ENCODE results near the gene NSDHL. TPM values are rescaled to one million over a fixed set of nuclear protein-coding genes. Genes with fewer than 3 reads are reported as not detected.

Gene NSDHL
- total RNA-seq, 1 donor from 2014 or later = 29.0 TPM

- H3K9me3 Mint-ChIP-seq (ENCODE audit: low read depth) = peaks cover 13% of the 10 kb centered on the region
- peak; percentile 62 for DNase-seq (ENCODE audit: low spot score, unreplicated experiment)
These were observed 66.6 kb downstream of the NSDHL start, which contains the start of gene ZNF185 for GRCh38 chrX:152897222-152898131. TSS of gene ZNF185 (plus strand) at chrX:152898067. CDS start at chrX:152914490, 16,423 bp downstream.

GRCh38 chrX:152898442-152898841, 67.6 kb downstream of the NSDHL start:
- H3K9me3 Mint-ChIP-seq (ENCODE audit: low read depth) = peaks cover 13% of the 10 kb centered on the region
- H3K27ac Mint-ChIP-seq = no peak overlapping the region
- no peak for DNase-seq (ENCODE audit: low spot score, unreplicated experiment)
- peaks cover 3% of the 10 kb centered on the region for H3K4me1 Mint-ChIP-seq (ENCODE audit: low read depth)
- peak overlapping the region; percentile 50 for H3K4me3 Mint-ChIP-seq (ENCODE audit: low read depth)
- no peaks in the 10 kb centered on the region for H3K36me3 Mint-ChIP-seq (ENCODE audit: insufficient read depth)
- peaks cover 21% of the 10 kb centered on the region for H3K27me3 Mint-ChIP-seq
- TF ChIP-seq CTCF (IDR thresholded peaks at IDR 0.05; ENCODE audit: unreplicated experiment) = no peak

More at GRCh38 chrX:152897222-152898131, 66.6 kb downstream of the NSDHL start, which contains the start of gene ZNF185:
- H3K27me3 Mint-ChIP-seq = peaks cover 25% of the 10 kb centered on the region
- no peak within 1 kb of the TSS for H3K27ac Mint-ChIP-seq
- H3K36me3 Mint-ChIP-seq (ENCODE audit: insufficient read depth) = no peaks in the 10 kb centered on the region
- H3K4me1 Mint-ChIP-seq (ENCODE audit: low read depth) = peaks cover 3% of the 10 kb centered on the region
- H3K4me3 Mint-ChIP-seq (ENCODE audit: low read depth) = peak within 1 kb of the TSS; percentile 52
- no peak for TF ChIP-seq CTCF (IDR thresholded peaks at IDR 0.05; ENCODE audit: unreplicated experiment)

GRCh38 chrX:152899111-152899873, 68.4 kb downstream of the NSDHL start:
- H3K27me3 Mint-ChIP-seq = peaks cover 19% of the 10 kb centered on the region
- H3K4me3 Mint-ChIP-seq (ENCODE audit: low read depth) = peak overlapping the region; percentile 44
- peaks cover 13% of the 10 kb centered on the region for H3K9me3 Mint-ChIP-seq (ENCODE audit: low read depth)
- H3K27ac Mint-ChIP-seq = no peak overlapping the region
- no peak for DNase-seq (ENCODE audit: low spot score, unreplicated experiment)
- TF ChIP-seq CTCF (IDR thresholded peaks at IDR 0.05; ENCODE audit: unreplicated experiment) = no peak
- H3K4me1 Mint-ChIP-seq (ENCODE audit: low read depth) = peaks cover 3% of the 10 kb centered on the region
- H3K36me3 Mint-ChIP-seq (ENCODE audit: insufficient read depth) = no peaks in the 10 kb centered on the region

GRCh38 chrX:152899874-152900719, 69.2 kb downstream of the NSDHL start:
- no peaks in the 10 kb centered on the region for H3K36me3 Mint-ChIP-seq (ENCODE audit: insufficient read depth)
- peaks cover 13% of the 10 kb centered on the region for H3K9me3 Mint-ChIP-seq (ENCODE audit: low read depth)

More at GRCh38 chrX:152899874-152900719, 69.2 kb downstream of the NSDHL start:
- TF ChIP-seq CTCF (IDR thresholded peaks at IDR 0.05; ENCODE audit: unreplicated experiment) = no peak
- no peak for DNase-seq (ENCODE audit: low spot score, unreplicated experiment)
- H3K27ac Mint-ChIP-seq = no peak overlapping the region
- peaks cover 3% of the 10 kb centered on the region for H3K4me1 Mint-ChIP-seq (ENCODE audit: low read depth)
- H3K4me3 Mint-ChIP-seq (ENCODE audit: low read depth) = no peak overlapping the region
- peaks cover 18% of the 10 kb centered on the region for H3K27me3 Mint-ChIP-seq

Measured in progenitor cell of endocrine pancreas (in vitro differentiated cells).